Measurements from ENCODE around the gene LINC01488.

Gene LINC01488

DNA sequence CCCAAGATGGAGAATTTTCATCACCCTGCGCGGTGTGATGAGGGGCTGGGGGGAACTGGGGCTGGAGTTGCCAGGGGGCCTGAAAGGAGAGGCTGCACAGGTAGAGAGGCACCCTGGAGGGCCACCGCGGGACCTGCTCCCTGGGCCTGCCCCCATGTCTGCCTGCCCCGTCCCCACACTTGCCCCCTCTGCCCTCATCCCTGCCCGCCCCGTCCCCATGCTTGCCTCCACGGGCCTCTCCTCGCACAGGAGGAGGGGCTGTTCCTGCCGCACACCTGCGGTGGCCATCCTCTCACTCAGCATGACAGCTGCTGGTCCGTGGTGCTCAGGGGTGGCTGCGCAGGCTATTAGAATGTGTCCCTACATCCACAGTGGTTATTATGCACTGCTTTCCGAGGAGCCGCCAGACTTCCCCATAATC, 43.5 kb downstream of the LINC01488 start:
- Mint-ChIP-seq H3K4me3 (no peak overlapping the region), H3K9me3 (no peaks in the 10 kb centered on the region), H3K27ac (no peak overlapping the region), H3K27me3 (ENCODE audit: low read depth) (peaks cover 14% of the 10 kb centered on the region), H3K4me1 (peaks cover 9% of the 10 kb centered on the region), H3K36me3 (ENCODE audit: low read depth) (no peaks in the 10 kb centered on the region)
- TF ChIP-seq, protein P1, sequence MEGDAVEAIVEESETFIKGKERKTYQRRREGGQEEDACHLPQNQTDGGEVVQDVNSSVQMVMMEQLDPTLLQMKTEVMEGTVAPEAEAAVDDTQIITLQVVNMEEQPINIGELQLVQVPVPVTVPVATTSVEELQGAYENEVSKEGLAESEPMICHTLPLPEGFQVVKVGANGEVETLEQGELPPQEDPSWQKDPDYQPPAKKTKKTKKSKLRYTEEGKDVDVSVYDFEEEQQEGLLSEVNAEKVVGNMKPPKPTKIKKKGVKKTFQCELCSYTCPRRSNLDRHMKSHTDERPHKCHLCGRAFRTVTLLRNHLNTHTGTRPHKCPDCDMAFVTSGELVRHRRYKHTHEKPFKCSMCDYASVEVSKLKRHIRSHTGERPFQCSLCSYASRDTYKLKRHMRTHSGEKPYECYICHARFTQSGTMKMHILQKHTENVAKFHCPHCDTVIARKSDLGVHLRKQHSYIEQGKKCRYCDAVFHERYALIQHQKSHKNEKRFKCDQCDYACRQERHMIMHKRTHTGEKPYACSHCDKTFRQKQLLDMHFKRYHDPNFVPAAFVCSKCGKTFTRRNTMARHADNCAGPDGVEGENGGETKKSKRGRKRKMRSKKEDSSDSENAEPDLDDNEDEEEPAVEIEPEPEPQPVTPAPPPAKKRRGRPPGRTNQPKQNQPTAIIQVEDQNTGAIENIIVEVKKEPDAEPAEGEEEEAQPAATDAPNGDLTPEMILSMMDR (IDR thresholded peaks at IDR 0.05; ENCODE audit: unreplicated experiment in 3 of 3), result no peak

DNA sequence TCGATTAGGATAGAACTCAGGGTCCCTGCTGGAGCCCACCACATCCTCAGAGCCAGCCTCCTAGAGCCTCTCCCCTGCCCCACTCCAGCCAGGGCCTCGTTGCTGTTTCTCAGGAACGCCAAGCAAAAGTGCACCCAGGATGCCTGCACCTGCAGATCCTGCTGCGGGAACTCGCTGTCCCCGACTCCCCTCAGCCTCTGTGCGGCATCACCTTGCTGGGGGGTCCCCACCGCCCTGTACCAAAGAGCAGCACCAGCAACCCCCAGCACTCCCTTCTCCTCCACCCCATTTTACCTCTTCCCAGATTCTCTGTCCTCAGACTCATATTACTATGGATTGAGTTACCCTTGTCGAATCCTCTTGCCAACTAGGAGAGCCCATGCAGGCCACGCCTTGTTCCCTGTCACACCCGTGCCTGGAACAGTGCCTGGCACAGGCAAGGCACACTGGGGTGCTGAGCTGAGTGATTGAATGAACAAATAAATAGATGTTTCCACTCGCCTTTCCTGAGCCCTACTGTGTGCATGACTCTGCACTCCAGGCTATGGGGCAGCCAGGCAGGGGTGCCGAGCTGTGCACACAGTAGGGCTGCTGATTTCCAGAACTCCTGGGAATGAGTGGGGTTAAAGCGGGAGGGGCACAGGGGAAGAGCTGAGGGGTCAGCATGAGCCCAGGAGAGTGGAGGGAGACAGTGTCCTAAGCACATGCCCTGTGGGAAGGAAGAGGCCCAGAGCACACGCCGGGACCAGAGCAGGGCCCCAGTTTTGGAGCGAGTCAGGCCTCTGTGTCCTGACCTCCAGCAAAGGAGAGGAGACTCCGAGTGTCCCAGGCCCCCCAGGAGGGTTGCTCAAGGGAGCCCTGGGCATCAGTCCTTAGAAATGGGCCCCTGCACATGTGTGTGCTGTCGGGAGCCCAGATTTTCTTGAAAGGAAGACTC, 44.3 kb downstream of the LINC01488 start:
- Mint-ChIP-seq H3K36me3 (ENCODE audit: low read depth) (no peaks in the 10 kb centered on the region), H3K27ac (no peak overlapping the region)

DNA sequence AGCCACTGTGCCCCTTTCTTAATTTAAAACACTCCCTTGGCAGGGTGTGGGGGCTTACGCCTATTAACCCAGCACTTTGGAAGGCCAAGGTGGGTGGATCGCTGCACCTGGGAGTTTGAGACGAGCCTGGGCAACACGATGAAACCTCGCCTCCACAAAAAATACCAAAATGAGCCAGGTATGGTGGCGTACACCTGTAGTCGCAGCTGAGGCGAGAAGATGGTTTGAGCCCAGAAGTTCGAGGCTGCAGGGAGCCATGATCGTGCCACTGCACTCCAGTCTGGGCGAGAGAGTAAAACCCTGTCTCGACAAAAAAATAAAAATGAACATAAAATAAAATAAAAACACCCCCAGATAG, 45.0 kb downstream of the LINC01488 start:
- Mint-ChIP-seq H3K4me1 (peaks cover 9% of the 10 kb centered on the region), H3K9me3 (no peaks in the 10 kb centered on the region), H3K27ac (no peak overlapping the region), H3K4me3 (no peak overlapping the region), H3K27me3 (ENCODE audit: low read depth) (peaks cover 18% of the 10 kb centered on the region), H3K36me3 (ENCODE audit: low read depth) (no peaks in the 10 kb centered on the region)
- TF ChIP-seq, protein P1 (IDR thresholded peaks at IDR 0.05; ENCODE audit: unreplicated experiment in 3 of 3), result no peak

More for the DNA sequence above, 44.3 kb downstream of the LINC01488 start:
- Mint-ChIP-seq H3K4me1 (peaks cover 9% of the 10 kb centered on the region), H3K4me3 (no peak overlapping the region), H3K9me3 (no peaks in the 10 kb centered on the region), H3K27me3 (ENCODE audit: low read depth) (peaks cover 15% of the 10 kb centered on the region)
- TF ChIP-seq, protein P1 (IDR thresholded peaks at IDR 0.05; ENCODE audit: unreplicated experiment in 3 of 3), result no peak

DNA sequence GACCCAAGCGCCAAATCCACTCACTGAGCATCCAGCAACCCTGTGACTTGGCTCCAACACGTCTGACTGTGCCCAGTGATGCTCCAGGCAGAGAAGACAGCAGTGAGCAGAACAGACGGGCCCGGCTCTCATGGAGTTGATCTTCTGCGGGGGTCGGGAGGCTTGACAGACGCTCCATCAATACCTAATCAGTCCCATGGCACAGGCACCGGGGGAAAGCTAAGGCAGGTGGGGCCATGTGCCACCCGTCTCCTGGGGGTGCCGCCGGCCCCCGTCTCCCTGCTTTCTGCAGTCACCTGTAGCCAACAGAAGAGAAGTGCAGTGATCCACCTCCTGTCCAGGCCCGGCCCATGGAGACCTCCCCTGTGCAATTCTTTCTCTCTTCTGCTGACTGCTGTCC, 47.5 kb downstream of the LINC01488 start:
- Mint-ChIP-seq H3K4me1 (peaks cover 8% of the 10 kb centered on the region), H3K9me3 (no peaks in the 10 kb centered on the region), H3K36me3 (ENCODE audit: low read depth) (no peaks in the 10 kb centered on the region), H3K4me3 (no peak overlapping the region), H3K27ac (no peak overlapping the region), H3K27me3 (ENCODE audit: low read depth) (peaks cover 27% of the 10 kb centered on the region)
- TF ChIP-seq, protein P1 (IDR thresholded peaks at IDR 0.05; ENCODE audit: unreplicated experiment in 3 of 3), result no peak

DNA sequence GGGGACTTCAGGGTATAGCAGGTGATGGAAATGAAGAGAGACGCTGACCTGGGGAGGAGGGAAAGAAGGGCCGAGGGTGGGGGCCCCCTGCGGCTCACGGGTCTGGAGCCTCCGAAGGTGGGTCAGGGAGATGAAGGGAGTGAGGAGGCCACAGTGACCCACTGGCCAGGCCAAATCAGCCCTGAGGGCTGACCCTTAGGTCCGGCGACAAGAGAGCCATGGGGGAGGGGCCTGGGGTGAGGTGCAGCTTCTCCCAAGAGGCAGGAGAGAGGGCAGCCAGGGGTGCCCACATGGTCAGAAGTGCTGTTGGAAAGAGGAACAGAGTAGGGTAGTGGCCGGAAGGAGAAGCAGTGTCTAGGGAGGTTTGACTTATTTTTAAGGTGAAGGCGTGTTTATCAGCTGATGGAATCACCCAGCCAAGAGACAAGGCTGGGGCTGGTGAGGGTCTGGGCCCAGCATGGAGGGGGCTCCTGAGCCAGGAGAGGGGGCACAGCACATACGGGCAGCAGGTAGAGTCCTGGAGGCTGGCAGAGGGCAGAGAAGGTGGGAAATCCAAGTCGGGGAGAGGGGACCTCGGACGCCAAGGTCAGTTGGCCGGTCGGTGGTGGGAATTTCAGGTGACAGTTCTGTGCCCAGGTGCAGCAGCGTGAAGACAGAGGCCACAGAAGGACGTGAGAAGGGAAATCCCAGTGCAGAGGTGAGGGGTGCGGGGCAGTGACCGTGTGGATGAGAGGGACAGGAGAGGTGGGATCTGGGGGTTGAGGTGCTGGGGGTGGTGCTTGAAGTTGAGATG, 49.0 kb downstream of the LINC01488 start:
- Mint-ChIP-seq H3K27ac (no peak overlapping the region), H3K27me3 (ENCODE audit: low read depth) (peaks cover 31% of the 10 kb centered on the region), H3K9me3 (no peaks in the 10 kb centered on the region), H3K4me3 (no peak overlapping the region), H3K36me3 (ENCODE audit: low read depth) (no peaks in the 10 kb centered on the region), H3K4me1 (no peaks in the 10 kb centered on the region)
- TF ChIP-seq, protein P1 (IDR thresholded peaks at IDR 0.05; ENCODE audit: unreplicated experiment in 3 of 3), result no peak

Measured in nephron (organoid).